Measurements from ENCODE around the gene CCNY.

CCNY gene

DNA sequence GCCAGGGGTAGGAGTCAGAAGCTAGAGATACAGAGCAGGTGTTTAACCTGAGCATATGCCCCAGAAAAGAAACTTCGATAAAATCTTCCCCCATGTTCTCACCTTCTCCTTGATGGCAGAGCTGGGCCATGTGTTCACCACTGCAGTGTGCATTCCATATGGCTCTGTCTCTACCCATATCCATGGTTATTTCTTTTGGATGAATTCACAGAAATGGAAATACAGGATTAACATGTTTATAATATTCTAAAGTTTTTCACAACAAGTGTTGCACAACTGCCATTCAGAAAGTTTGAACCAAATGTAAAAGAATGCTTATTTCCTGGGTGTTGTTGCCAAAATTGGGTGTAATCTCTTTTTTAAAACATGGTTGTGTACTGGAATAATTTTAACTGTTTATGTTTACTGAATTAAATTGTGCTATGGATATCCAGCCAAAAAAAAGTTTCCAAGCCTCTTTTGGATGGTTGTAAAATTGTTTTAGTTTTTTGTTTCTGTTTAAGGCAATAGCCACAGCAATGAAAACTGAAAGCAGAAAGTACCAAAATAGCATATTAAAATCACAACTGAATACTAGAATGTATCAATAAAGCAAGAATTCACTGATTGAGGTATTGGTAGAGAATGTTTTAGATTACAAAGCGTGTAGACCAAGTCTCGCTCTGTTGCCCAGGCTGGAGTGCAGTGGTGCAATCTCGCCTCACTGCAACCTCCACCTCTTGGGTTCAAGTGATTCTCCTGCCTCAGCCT is 19.9 kb upstream of the CCNY start:
- H3K27me3 ChIP-seq (ENCODE audit: control insufficient read depth, low read length) = no peaks in the 10 kb centered on the region
- 0 out of 2 replicates have a peak, but pooled peaks cover 8% of the 10 kb centered on the region for H3K36me3 ChIP-seq (ENCODE audit: control insufficient read depth, low read length)
- H3K27ac ChIP-seq (ENCODE audit: low read depth, low read length) = no peak overlapping the region
- H3K9me3 ChIP-seq (ENCODE audit: control insufficient read depth, insufficient read depth, low read length) = no peaks in the 10 kb centered on the region
- TF ChIP-seq EZH2phosphoT487 (IDR thresholded peaks at IDR 0.05; ENCODE audit: borderline replicate concordance, low read length) = no peak
- TF ChIP-seq, protein P1, sequence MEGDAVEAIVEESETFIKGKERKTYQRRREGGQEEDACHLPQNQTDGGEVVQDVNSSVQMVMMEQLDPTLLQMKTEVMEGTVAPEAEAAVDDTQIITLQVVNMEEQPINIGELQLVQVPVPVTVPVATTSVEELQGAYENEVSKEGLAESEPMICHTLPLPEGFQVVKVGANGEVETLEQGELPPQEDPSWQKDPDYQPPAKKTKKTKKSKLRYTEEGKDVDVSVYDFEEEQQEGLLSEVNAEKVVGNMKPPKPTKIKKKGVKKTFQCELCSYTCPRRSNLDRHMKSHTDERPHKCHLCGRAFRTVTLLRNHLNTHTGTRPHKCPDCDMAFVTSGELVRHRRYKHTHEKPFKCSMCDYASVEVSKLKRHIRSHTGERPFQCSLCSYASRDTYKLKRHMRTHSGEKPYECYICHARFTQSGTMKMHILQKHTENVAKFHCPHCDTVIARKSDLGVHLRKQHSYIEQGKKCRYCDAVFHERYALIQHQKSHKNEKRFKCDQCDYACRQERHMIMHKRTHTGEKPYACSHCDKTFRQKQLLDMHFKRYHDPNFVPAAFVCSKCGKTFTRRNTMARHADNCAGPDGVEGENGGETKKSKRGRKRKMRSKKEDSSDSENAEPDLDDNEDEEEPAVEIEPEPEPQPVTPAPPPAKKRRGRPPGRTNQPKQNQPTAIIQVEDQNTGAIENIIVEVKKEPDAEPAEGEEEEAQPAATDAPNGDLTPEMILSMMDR (IDR thresholded peaks at IDR 0.05; ENCODE audit: low read depth, low read length, poor library complexity, severe bottlenecking) = no peak
- H3K79me2 ChIP-seq (ENCODE audit: control insufficient read depth, low read length) = no peaks in the 10 kb centered on the region
- no peaks in the 10 kb centered on the region for H3K4me1 ChIP-seq (ENCODE audit: control insufficient read depth, low read length)
- no peaks in the 10 kb centered on the region for H4K20me1 ChIP-seq (ENCODE audit: control insufficient read depth, insufficient read depth, low read depth, low read length)
- no peak overlapping the region for H3K4me3 ChIP-seq (ENCODE audit: low read length)
- H3K4me2 ChIP-seq (ENCODE audit: low read length) = no peak overlapping the region
- H3K9me2 ChIP-seq (replicated peaks; ENCODE audit: control insufficient read depth, low read length) = no peaks in the 10 kb centered on the region
- no peaks in the 10 kb centered on the region for H3F3A ChIP-seq (ENCODE audit: control insufficient read depth, insufficient read depth)

DNA sequence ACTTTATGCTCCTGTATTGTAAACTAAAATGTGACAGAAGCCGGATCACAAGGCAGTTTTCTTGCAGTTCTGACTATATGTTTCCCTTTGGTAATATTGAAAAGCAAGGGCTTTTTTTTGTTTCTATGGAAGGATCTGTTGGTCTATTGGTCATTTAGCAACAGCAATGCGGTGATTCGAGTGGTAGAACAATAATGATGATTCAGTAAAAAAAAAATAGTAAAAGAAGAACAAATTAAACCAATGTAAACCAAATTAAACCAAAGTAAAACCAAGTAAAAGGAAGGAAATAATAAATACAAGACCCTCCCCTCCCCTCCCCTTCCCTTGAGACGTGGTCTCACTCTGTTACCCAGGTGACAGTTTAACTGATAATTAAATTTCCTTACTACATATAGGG is 17.8 kb upstream of the CCNY start:
- Histone ChIP-seq H3K9me3 (ENCODE audit: control insufficient read depth, insufficient read depth, low read length) (peaks cover 8% of the 10 kb centered on the region; the same call in 1 of the 2 replicates), H3F3A (ENCODE audit: control insufficient read depth, insufficient read depth) (no peaks in the 10 kb centered on the region), H3K36me3 (ENCODE audit: control insufficient read depth, low read length) (0 out of 2 replicates have a peak, but pooled peaks cover 8% of the 10 kb centered on the region), H3K4me2 (ENCODE audit: low read length) (no peak overlapping the region), H3K4me3 (ENCODE audit: low read length) (no peak overlapping the region), H3K79me2 (ENCODE audit: control insufficient read depth, low read length) (no peaks in the 10 kb centered on the region), H3K4me1 (ENCODE audit: control insufficient read depth, low read length) (no peaks in the 10 kb centered on the region), H3K27ac (ENCODE audit: low read depth, low read length) (no peak overlapping the region), H4K20me1 (ENCODE audit: control insufficient read depth, insufficient read depth, low read depth, low read length) (no peaks in the 10 kb centered on the region), H3K9me2 (replicated peaks; ENCODE audit: control insufficient read depth, low read length) (no peaks in the 10 kb centered on the region), H3K27me3 (ENCODE audit: control insufficient read depth, low read length) (no peaks in the 10 kb centered on the region)
- TF ChIP-seq, protein P1 (IDR thresholded peaks at IDR 0.05; ENCODE audit: low read depth, low read length, poor library complexity, severe bottlenecking) = no peak
- no peak for TF ChIP-seq EZH2phosphoT487 (IDR thresholded peaks at IDR 0.05; ENCODE audit: borderline replicate concordance, low read length)

- Histone ChIP-seq H4K20me1 (ENCODE audit: control insufficient read depth, insufficient read depth, low read depth, low read length) (no peaks in the 10 kb centered on the region), H3K79me2 (ENCODE audit: control insufficient read depth, low read length) (peaks cover 5% of the 10 kb centered on the region; the same call in 1 of the 2 replicates), H3K36me3 (ENCODE audit: control insufficient read depth, low read length) (0 out of 2 replicates have a peak, but pooled peaks cover 8% of the 10 kb centered on the region)
These were observed 16.0 kb upstream of the CCNY start for GRCh38 chr10:35320341-35320740.

More at GRCh38 chr10:35320341-35320740, 16.0 kb upstream of the CCNY start:
- Histone ChIP-seq H3K4me1 (ENCODE audit: control insufficient read depth, low read length) (no peaks in the 10 kb centered on the region), H3K27ac (ENCODE audit: low read depth, low read length) (no peak overlapping the region), H3K4me3 (ENCODE audit: low read length) (no peak overlapping the region), H3K9me3 (ENCODE audit: control insufficient read depth, insufficient read depth, low read length) (peaks cover 8% of the 10 kb centered on the region; the same call in 1 of the 2 replicates), H3F3A (ENCODE audit: control insufficient read depth, insufficient read depth) (no peaks in the 10 kb centered on the region), H3K9me2 (replicated peaks; ENCODE audit: control insufficient read depth, low read length) (no peaks in the 10 kb centered on the region), H3K4me2 (ENCODE audit: low read length) (no peak overlapping the region), H3K27me3 (ENCODE audit: control insufficient read depth, low read length) (no peaks in the 10 kb centered on the region)
- no peak for TF ChIP-seq EZH2phosphoT487 (IDR thresholded peaks at IDR 0.05; ENCODE audit: borderline replicate concordance, low read length)
- TF ChIP-seq, protein P1 (IDR thresholded peaks at IDR 0.05; ENCODE audit: low read depth, low read length, poor library complexity, severe bottlenecking) = no peak

Data from DOHH2 (cell line).